HG03060 (cell line): ENCODE results near the gene NEB.

Source experiments
- ATAC-seq: cut with Tn5 transposase; IDR thresholded peaks from one replicate; pipeline ENCODE4 v1.9.1; 2021; ENCODE audit warnings: low read depth, moderate number of reproducible peaks; ENCODE audit not compliant: unreplicated experiment

NEB gene, protein sequence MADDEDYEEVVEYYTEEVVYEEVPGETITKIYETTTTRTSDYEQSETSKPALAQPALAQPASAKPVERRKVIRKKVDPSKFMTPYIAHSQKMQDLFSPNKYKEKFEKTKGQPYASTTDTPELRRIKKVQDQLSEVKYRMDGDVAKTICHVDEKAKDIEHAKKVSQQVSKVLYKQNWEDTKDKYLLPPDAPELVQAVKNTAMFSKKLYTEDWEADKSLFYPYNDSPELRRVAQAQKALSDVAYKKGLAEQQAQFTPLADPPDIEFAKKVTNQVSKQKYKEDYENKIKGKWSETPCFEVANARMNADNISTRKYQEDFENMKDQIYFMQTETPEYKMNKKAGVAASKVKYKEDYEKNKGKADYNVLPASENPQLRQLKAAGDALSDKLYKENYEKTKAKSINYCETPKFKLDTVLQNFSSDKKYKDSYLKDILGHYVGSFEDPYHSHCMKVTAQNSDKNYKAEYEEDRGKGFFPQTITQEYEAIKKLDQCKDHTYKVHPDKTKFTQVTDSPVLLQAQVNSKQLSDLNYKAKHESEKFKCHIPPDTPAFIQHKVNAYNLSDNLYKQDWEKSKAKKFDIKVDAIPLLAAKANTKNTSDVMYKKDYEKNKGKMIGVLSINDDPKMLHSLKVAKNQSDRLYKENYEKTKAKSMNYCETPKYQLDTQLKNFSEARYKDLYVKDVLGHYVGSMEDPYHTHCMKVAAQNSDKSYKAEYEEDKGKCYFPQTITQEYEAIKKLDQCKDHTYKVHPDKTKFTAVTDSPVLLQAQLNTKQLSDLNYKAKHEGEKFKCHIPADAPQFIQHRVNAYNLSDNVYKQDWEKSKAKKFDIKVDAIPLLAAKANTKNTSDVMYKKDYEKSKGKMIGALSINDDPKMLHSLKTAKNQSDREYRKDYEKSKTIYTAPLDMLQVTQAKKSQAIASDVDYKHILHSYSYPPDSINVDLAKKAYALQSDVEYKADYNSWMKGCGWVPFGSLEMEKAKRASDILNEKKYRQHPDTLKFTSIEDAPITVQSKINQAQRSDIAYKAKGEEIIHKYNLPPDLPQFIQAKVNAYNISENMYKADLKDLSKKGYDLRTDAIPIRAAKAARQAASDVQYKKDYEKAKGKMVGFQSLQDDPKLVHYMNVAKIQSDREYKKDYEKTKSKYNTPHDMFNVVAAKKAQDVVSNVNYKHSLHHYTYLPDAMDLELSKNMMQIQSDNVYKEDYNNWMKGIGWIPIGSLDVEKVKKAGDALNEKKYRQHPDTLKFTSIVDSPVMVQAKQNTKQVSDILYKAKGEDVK (N-terminal part only)

DNA sequence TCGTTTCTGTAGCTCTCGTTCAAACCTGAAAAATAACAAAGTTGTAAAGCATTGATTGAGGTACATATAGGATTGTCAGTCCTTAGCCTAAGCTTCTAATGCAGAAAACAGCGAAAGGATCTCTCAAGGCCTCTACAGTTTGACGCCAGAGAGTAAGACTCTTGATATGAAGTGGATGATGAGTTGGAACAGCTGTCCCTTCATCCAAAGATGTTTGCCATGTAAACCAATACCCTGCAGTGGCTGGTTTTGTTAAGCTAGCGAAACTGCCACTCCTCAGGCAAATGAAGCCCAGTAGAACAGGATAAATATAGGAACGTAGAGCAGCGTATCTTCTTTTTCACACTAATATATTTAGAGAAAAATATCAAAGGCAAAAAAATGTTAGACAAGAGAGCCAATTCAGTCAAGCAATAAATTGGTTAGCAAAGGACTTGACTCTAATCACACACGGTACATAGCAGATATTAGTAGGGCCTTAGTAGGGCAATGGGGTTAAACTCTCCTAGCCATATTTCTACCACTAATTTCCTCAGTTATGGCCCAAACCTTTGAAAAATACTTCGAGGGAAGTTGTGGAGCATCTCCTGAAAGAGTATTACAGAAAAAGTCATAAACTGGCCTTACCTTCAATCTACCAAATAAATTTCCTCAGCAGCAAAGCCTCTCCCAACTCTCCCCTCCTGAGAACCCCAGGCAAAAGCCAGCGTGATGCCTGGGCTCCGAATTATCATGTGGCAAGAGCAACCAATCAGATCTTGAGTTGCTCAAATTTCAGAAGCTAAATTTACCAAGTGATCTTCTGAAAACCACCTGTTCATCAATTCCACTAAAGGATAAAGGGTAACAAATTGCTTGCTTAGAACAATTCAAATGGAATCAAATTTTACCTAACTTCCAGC lies at the start of gene NEB:
Gene NEB, minus strand, starts transcription at position 706 of the 902 bp plus-strand sequence. CDS start 1,320 bp downstream, outside the sequence.
- ATAC-seq: no peak

DNA sequence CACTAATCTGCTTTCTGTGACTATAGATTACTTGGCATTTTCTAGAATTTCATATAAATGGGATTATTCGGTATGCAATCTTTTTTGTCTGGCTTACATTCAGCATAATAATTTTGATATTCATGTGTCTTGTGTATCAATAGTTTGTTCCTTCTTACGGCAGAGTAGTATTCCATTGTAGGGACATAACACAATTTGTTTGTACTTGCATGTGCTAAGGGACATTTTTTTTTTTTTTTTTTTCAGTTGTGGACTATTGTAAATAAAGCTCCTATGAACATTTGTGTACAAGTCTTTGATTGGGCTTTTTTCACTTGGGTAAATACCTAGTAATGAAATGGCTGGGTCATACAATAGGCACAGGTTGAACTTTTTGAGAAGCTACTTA lies 48.9 kb upstream of the NEB start:
- ATAC-seq: no peak

DNA sequence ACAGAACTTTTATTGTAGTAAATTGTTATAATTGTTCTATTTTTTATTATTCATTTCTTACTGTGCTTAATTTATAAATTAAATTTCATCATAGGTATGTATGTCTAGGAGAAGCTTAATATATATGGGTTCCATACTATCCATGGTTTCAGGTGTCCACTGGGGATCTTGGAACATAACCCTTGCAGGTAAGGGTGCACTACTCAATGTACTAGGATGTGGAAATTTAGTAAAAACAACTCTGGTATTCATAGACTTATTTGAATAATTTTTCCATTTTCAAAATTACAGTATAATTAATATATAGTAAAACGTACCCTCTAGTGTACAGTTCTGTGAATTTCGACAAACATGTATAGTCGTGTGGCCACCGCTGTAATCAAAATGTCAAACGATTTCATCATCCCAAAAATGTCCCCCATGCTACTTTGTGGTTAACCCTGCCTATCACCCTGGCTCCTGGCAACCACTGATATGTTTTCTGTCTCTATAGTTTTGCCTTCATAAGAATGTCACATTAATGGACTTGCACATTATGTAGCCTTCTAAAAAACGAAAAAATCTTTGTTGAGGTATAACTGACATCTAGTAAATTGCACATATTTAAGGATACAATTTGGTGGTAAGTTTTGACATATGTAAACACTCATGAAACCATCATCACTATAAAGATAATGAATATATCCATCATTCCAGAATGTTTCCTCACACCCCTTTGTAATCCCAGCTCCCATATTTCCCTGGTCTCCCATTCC lies 48.3 kb upstream of the NEB start:
- no peak for ATAC-seq

DNA sequence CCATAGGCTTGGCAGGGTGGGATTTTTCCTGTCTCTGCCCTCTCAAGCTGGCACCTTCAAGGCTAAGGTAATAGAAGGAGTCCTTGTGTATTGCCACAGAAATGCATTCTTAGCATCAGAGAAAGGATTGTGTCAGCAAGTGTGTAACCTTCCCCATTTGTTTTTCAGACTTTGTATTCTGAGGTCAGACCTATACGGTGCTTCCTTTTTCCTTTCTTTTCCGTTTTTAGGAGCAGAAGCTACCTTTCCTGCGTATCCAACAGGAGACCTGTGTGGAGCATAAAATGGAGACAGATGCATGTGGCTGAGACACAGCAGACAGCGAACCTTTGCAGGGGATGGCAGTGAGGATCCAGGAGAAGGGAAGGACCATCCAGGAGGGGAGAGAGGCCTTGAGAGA lies 47.4 kb upstream of the NEB start:
- no peak for ATAC-seq

DNA sequence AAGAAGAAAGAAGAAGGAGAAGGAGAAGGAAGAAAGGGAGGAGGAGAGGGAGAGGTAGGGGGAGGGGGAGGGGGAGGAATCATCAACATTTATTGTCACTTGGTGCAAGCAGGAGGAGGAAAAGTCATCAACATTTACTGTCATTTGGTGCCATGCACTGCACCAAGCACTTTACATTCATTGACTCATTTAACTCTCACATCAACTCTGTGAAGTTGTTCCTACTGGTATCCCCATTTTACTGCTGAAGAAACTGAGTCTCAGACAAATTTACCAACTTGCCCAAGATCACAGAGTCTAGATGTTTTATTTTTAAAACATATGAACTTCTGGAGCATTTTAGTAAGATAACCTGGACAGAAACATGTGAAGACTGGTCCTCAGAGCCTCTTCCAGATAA lies 46.7 kb upstream of the NEB start:
- ATAC-seq: no peak

DNA sequence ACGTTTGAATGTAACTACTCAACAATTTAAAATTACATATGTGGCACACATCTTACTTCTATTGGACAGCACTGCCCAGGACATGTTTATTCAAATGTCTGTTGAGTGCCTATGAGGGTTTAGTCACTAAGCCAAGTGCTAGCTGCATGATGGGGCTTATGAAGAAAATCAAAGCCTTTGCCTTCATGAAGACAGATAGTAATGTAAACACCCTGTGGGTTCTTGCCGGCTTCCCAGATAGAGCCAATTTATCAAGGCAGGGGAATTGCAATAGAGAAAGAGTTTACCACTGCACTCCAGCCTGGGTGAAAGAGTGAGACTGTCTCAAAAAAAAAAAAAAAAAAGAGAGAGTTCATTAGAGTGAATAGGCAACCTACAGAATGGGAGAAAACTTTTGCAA lies 43.7 kb upstream of the NEB start:
- ATAC-seq: no peak

DNA sequence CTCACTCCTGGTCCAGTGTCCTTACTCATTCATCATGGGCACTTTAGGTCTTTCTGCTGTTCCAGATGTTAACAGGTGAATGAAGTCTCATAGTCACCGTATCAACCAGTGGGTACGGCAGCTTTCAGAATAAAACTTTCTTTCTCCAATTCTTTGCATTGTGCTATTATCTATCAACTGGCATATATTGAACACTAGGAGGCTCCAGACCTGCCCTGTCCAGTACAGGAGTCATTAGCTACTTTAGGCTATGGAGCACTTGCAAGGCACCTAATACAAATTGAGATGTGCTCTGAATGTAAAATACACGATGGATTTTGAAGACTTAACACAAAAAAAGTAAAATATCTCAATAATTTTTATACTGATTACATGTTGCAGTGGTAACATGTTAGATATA lies 43.2 kb upstream of the NEB start:
- ATAC-seq: no peak

DNA sequence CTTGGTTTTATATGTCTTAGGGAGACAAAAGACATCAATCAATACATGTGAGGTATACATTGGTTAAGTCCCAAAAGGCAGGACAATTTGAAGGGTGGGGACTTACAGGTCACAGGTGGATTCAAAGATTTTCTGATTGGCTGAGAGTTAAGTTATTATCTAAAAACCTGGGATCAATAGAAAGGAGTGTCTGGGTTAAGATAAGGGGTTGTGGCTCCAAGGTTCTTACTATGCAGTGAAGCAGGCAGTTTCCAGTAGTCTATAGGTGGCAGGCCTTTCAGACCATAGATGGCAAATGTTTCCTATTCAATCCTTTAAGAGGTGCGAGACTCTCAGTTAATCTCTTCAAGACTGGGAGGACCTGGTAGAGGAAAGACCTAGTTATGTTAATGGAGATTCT lies 42.1 kb upstream of the NEB start:
- no peak for ATAC-seq

DNA sequence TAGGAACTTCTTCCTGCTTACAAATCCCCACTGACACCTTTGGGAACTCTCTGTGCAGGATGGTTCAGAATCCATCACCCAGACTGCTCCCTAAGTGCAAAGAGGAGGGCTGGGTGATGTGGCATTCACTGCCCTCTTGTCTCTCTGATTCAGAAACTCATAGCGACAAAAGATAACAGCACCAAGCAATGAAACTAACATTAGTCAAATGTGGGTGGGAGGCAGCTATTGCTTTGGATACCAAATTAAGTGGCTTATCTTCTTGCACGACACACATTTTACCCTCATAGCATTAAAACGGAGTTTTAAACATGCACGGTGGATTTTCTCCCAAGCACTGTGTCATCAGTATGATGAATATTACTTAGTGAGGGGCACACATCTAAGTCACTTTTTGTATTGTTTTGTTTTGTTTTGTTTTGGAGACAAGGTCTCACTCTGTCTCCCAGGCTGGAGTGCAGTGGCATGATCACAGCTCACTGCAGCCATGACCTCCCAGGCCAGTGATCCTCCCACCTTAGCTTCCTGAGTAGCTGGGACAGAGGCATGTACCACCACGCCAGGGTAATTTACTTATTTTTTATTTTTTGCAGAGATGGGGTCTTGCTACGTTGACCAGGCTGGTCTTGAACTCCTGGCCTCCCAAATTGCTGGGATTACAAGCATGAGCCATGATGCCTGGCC lies 40.9 kb upstream of the NEB start:
- no peak for ATAC-seq

DNA sequence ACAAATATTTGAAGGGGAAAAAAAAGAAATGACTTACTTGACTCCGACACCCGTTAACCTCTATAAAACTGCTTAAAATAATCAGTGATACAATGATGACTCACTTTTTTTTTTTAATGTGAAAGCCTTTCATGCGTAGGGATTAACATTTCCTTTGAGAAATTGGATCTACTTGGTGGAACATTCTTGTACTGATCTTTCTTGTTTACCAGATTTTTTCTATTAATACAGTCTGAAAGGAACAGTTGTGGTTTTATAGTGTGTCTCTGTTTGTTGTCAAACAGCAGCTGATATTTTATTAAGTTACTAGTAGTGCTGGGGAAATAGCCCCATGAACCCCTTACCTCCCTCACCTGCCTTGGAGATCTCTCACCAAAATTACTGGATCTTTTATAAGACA lies 40.2 kb upstream of the NEB start:
- ATAC-seq: no peak

DNA sequence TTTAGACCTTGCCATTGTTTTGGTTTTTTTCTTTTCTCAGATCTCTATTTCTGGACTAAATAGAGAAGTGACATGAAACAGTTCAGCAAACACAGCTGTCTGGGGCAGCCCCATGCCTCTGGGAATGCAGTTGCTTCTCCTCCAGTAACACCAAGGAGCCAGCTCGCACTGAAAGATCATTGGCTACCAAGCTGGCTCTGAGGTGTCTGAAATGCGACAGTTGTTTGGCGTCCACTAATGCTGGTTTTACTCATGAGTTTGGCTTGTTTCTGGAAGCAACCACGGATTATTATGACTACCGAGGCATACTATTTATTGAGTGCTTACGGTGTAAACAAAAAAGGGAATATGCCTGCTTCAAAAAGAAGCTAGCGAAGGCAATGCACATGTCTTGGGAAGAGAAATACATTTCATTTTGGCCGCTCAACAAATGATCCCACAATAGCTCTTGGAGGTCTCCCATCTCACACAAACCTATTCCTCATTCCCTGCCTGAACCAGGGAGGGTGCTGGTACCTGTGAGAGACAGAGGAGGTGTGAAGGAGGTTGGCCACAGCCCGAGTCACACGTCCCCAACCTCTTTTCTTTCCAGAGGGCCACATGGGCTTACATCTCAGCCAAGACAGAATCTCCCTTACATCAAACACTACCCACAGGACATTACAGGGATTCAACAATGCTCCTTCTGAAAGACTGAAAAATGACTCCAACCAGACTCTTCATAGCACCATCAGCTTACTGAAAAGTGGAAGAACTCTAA lies 37.5 kb upstream of the NEB start:
- peak; percentile 86 for ATAC-seq

DNA sequence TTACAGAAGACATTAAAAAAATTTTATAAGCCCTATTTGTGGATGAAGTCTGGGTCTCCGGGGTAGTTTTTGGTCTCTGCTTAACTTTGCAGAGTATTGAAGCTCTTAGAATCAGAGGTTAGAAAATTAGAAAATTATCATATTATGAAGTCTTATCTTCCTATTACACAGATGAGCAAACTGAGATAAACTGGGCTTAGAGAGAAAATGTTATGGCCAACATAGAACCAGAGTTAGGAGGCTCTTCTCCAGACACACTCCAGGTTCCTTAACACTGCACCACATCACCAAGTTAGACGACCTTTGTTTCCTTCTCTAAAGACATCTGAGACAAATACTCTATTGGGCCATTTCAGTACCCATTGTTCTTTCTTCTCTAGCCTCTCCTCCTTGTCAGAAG lies 36.7 kb upstream of the NEB start:
- ATAC-seq: no peak

DNA sequence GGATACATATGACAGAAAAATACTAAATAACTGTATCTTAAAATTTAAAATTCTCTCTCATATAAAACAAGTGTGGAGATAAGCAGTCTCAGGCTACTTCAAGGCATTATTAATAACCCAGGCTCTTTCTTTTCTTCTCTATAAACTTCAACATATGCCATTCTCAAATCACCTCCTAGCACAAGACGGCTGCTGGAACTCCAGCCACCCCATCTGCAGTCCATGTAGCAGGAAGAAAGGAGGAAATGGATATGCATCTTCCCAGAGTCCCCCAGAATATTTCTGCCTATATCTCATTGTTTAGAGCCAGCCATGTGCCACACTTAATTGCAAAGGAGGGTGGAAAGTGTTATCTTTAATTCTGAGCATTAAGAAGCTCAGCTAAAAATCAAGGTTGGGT lies 35.3 kb upstream of the NEB start:
- no peak for ATAC-seq

DNA sequence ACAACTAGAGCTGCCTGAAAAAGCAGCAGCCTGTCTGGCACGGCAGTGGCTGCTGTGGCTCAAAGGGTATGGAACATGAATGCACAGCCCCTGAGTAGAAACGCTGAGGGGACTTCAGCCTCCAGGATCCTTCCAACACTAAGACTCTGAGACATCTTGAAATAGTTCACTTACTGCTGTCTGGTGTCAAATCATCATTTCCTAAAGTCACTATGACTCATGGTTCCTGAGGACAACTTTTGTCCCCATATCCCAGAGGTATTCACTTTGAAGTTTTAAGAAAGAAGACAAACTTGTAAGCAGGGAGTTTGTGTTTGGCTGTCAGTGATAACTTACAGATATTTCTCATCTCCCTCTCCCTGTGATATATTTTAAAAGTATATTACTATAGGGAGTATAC lies 33.3 kb upstream of the NEB start:
- ATAC-seq: no peak

DNA sequence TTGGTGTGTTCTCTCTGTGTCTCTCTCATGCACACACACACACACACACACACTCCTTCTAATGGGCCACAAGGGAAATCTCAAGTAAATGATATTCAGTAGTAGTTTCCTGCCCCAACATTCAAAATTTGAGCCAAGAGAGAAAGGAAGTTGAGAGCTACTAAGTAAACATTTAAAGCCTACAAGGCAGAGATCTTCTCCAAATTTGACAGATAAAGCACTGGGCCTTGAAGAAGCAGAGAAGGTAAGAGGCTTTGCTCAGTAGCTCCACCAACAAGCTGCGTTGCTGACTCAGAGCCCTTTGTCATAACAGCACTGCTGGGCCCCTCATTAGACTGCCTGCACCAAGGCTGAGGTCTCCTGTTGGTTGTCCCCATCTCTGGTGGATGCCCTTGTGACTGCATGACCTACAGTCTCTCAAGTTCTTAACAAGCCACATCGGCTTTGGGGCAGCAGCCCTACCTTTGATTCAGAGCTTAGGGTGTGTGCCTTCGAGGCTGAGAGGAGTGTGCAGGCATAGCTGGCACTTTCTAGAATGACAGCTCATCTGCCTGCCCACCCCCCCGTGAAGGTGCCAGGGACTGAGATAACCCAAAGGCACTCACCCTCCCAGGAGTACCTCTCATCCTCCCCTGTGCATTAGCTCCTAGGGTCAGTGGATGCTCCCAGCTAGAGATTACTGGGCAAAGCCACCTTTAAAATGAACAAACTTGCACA lies 32.3 kb upstream of the NEB start:
- ATAC-seq: peak; percentile 33

DNA sequence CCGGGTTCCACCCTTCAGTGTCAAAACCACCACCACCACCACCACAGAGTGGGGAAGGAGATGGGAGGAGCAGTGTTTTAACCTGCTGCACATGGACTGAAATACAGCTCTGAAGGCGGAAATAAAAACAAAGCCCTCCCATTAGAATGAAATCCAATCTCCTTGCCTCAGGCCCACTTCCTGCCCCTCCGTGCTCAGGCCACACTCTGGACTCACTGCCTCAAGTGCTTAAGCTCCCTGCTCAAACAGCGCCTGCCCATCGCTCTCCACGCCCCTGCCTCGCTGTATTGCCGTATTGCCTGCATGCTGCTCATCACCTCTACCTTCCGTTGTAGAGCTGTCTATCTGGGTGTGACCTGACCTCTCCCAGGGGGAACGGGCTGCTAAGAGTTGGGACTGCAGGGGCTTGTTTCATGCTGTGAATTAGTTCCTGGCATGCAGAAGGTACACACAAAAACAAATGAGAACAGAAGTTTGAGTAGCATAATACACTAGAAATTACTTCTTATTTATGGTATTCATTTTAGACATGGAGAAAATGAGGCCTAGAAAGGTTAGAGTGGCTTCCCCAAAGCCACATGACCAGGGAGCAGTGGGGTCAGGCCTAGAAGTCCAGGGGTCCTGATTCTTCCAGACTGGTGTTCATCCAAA lies 31.6 kb upstream of the NEB start:
- no peak for ATAC-seq

DNA sequence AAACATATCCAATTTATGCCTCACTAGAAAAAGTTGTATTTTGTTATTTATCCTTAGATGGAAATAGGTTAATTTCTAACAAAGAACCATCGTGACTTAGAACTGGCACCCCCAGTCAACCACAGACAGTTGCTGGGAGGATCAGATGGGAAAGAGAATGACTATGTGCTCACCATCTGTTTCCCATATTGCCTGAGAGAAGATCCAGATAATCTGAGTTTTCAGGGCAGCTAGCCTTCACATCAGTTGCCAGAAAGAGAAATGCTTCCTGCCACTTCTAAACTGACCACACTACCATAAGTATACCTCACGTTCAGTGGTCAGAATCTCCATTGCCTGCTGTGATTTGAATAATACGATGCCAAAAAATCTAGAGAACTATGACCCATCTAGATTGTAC lies 28.4 kb upstream of the NEB start:
- ATAC-seq: no peak
